ENCODE results near the gene CD80. TPM values are rescaled to one million over a fixed set of nuclear protein-coding genes. Genes with fewer than 3 reads are reported as not detected.

Gene CD80
- total RNA-seq, 1 donor from 2014 or later: not detected

- no peak overlapping the region for H3K4me3 ChIP-seq (ENCODE audit: low read depth, low read length)
- DNase-seq (ENCODE audit: low read depth) (no peak), FAIRE-seq (no peak)
- TF ChIP-seq CTCF (IDR thresholded peaks at IDR 0.05; ENCODE audit: insufficient read depth, low read length, severe bottlenecking): no peak
- peaks cover 3% of the 10 kb centered on the region for H3K36me3 ChIP-seq (ENCODE audit: control insufficient read depth, insufficient read depth, low read length)
- H3K27me3 ChIP-seq (ENCODE audit: control insufficient read depth, insufficient read depth, low read length): no peaks in the 10 kb centered on the region
These were observed 59.1 kb downstream of the CD80 start for GRCh38 chr3:119500265-119500664.

GRCh38 chr3:119498186-119499011, 61.0 kb downstream of the CD80 start, which contains the start of gene TIMMDC1:
Gene TIMMDC1, plus strand, starts transcription at chr3:119498547. Its CDS starts 187 bp downstream, at chr3:119498734.
- TF ChIP-seq CTCF (IDR thresholded peaks at IDR 0.05; ENCODE audit: insufficient read depth, low read length, severe bottlenecking): no peak
- Histone ChIP-seq H3K36me3 (ENCODE audit: control insufficient read depth, insufficient read depth, low read length) (no peaks in the 10 kb centered on the region), H3K27me3 (ENCODE audit: control insufficient read depth, insufficient read depth, low read length) (no peaks in the 10 kb centered on the region), H3K4me3 (ENCODE audit: low read depth, low read length) (peak within 1 kb of the TSS; percentile 84)
- FAIRE-seq: no peak
- peak; percentile 92 for DNase-seq (ENCODE audit: low read depth)

- FAIRE-seq: no peak
- no peak for TF ChIP-seq CTCF (IDR thresholded peaks at IDR 0.05; ENCODE audit: insufficient read depth, low read length, severe bottlenecking)
- H3K36me3 ChIP-seq (ENCODE audit: control insufficient read depth, insufficient read depth, low read length): no peaks in the 10 kb centered on the region
- H3K27me3 ChIP-seq (ENCODE audit: control insufficient read depth, insufficient read depth, low read length): no peaks in the 10 kb centered on the region
- H3K4me3 ChIP-seq (ENCODE audit: low read depth, low read length): peak overlapping the region; percentile 84
- DNase-seq (ENCODE audit: low read depth): peak; percentile 42
These were observed 61.6 kb downstream of the CD80 start for GRCh38 chr3:119497820-119498185.

GRCh38 chr3:119494597-119494996, 64.8 kb downstream of the CD80 start:
- Histone ChIP-seq H3K36me3 (ENCODE audit: control insufficient read depth, insufficient read depth, low read length) (no peaks in the 10 kb centered on the region), H3K27me3 (ENCODE audit: control insufficient read depth, insufficient read depth, low read length) (no peaks in the 10 kb centered on the region), H3K4me3 (ENCODE audit: low read depth, low read length) (no peak overlapping the region)
- DNase-seq (ENCODE audit: low read depth) (no peak), FAIRE-seq (no peak)
- peak; percentile 6 for TF ChIP-seq CTCF (IDR thresholded peaks at IDR 0.05; ENCODE audit: insufficient read depth, low read length, severe bottlenecking)

- Histone ChIP-seq H3K27me3 (ENCODE audit: control insufficient read depth, insufficient read depth, low read length) (no peaks in the 10 kb centered on the region), H3K36me3 (ENCODE audit: control insufficient read depth, insufficient read depth, low read length) (no peaks in the 10 kb centered on the region), H3K4me3 (ENCODE audit: low read depth, low read length) (no peak overlapping the region)
- no peak for FAIRE-seq
- no peak for TF ChIP-seq CTCF (IDR thresholded peaks at IDR 0.05; ENCODE audit: insufficient read depth, low read length, severe bottlenecking)
- no peak for DNase-seq (ENCODE audit: low read depth)
These were observed 66.6 kb downstream of the CD80 start for GRCh38 chr3:119492810-119493209.
